ENCODE measurements around the gene SLC25A30. TPM values are rescaled to one million over a fixed set of nuclear protein-coding genes. Genes with fewer than 3 reads are reported as not detected.
A peak's percentile ranks its signal among the peaks of the same experiment; 100 is the strongest.
"Not testable (repeated sequence)": the region's sequence is repeated elsewhere in the genome, so short reads cannot be mapped to it uniquely, and the experiment has no call there.

The SLC25A30 gene
- total and polyA plus RNA-seq, 5 donors from 2014 or later, result 0.41 to 22.9 (median 1.8) TPM

DNA sequence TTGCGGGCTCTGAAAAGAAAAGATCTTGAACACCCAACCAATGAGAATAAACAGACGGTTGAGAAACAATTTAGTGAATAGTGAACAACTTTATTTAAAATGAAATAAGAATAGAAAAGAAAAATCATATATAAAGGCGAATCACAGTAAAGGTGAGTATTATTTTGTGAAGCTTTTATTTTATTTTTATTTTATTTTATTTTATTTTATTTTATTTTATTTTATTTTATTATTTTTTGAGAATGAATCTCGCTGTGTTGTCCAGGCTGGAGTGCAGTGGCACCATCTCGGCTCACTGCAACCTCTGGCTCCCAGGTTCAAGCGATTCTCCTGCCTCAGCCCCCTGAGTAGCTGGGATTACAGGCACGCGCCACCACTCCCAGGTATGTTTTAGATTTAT is 74.1 kb downstream of the SLC25A30 start:
- not testable (repeated sequence) for DNase-seq; H3K27ac ChIP-seq (ENCODE audit: insufficient read depth, low read length, poor library complexity, severe bottlenecking); ATAC-seq (ENCODE audit: low read depth in 2 of 2); H3K9me3 ChIP-seq (ENCODE audit: control insufficient read depth in 2 of 2, low read length in 2 of 2); H3K4me3 ChIP-seq (ENCODE audit: low read depth, low read length); H3K27me3 ChIP-seq (ENCODE audit: control insufficient read depth, insufficient read depth, low read length); H3K9me3 Mint-ChIP-seq
- Mint-ChIP-seq H3K27ac (peak overlapping the region in 1 of 3 donors; percentile 63), H3K27me3 (peaks cover 18% of the 10 kb centered on the region), H3K4me3 (peak overlapping the region in 1 of 4 donors; percentile 70), H3K36me3 (peaks cover 29% of the 10 kb centered on the region), H3K4me1 (peaks cover 17 to 43% (median 27%) of the 10 kb centered on the region in 4 donors)
- Histone ChIP-seq H3K36me3 (ENCODE audit: control insufficient read depth, insufficient read depth, low read length) (peaks cover 29% of the 10 kb centered on the region), H3K4me1 (ENCODE audit: control insufficient read depth, insufficient read depth, low read length, poor library complexity, severe bottlenecking) (peaks cover 31% of the 10 kb centered on the region)

Other genes with a start within 250 kb of the SLC25A30 start
- not detected for gene KCTD4, start 217.3 kb downstream of the SLC25A30 start, total RNA-seq
- under 1 TPM in 1 of 4 donors, not detected in 3; 0.20 TPM for gene KCTD4, start 217.3 kb downstream of the SLC25A30 start, polyA plus RNA-seq
- gene TPT1, start 77.2 kb downstream of the SLC25A30 start, total RNA-seq, result 5,591 TPM
- gene TPT1, start 77.2 kb downstream of the SLC25A30 start, polyA plus RNA-seq, result 1,000 to 10,000 TPM; 2,708 to 4,074 (median 3,846) TPM
- gene COG3, start 46.6 kb upstream of the SLC25A30 start, total RNA-seq, result 48.9 TPM
- 10 to 100 TPM; 18.0 to 34.8 (median 29.3) TPM for gene COG3, start 46.6 kb upstream of the SLC25A30 start, polyA plus RNA-seq
- gene ERICH6B, start 197.4 kb upstream of the SLC25A30 start, total RNA-seq, result not detected
- gene ERICH6B, start 197.4 kb upstream of the SLC25A30 start, polyA plus RNA-seq, result under 1 TPM in 1 of 4 donors, not detected in 3; 0.38 TPM